Mammary epithelial cell (primary cell): ENCODE measurements around the gene NXN.

Source experiments
- CTCF ChIP-seq, 2 donors: IDR thresholded peaks in 1 of 2; conservative IDR thresholded peaks in 1 of 2; 2 replicates each; pipeline ENCODE4 v1.5.1; 2011 to 2012; ENCODE audit warnings: inconsistent platforms in 2 of 2, low read length in 2 of 2, mild to moderate bottlenecking in 2 of 2, control low read depth in 1 of 2, low read depth in 1 of 2; ENCODE audit not compliant: insufficient read depth in 1 of 2; ENCODE audit errors: extremely low read depth in 1 of 2
- EZH2 ChIP-seq: IDR thresholded peaks from 2 replicates; pipeline ENCODE4 v1.6.1; 2012; ENCODE audit warnings: low read length, inconsistent platforms, borderline replicate concordance

- TF ChIP-seq CTCF (conservative IDR thresholded peaks at IDR 0.05 in 1 of 2, IDR thresholded peaks at IDR 0.05 in 1 of 2; ENCODE audit: extremely low read depth in 1 of 2, insufficient read depth in 1 of 2, low read depth in 1 of 2, low read length in 2 of 2) (no peak), EZH2 (no peak)
Observed at GRCh38 chr17:883586-883962, 96.0 kb downstream of the NXN start.
